ENCODE measurements around the gene YBX2. TPM values are rescaled to one million over a fixed set of nuclear protein-coding genes. Genes with fewer than 3 reads are reported as not detected.

The YBX2 gene
- total RNA-seq, 2 donors from 2014 or later, result not detected

GRCh38 chr17:7306911-7307685 is 12.7 kb upstream of the YBX2 start, which contains the start of gene EIF5A:
Gene EIF5A (plus strand): TSS chr17:7307628. CDS start chr17:7309636, 2,008 bp downstream.
- DNase-seq, result peak; percentile 98 to 100 (median 100)
- Mint-ChIP-seq H3K27ac (peak within 1 kb of the TSS; percentile 97), H3K27me3 (no peaks in the 10 kb centered on the region), H3K4me1 (peaks cover 33% of the 10 kb centered on the region), H3K4me3 (peak within 1 kb of the TSS; percentile 96), H3K36me3 (ENCODE audit: low read depth) (peaks cover 19% of the 10 kb centered on the region)
- peak; percentile 77 for ATAC-seq
- no peaks in the 10 kb centered on the region for H3K9me3 ChIP-seq (ENCODE audit: control insufficient read depth, low read length, poor library complexity, severe bottlenecking)

GRCh38 chr17:7304179-7304578 is 9.7 kb upstream of the YBX2 start:
- Mint-ChIP-seq H3K27me3 (peaks cover 5% of the 10 kb centered on the region), H3K4me1 (peaks cover 9% of the 10 kb centered on the region), H3K4me3 (no peak overlapping the region), H3K27ac (no peak overlapping the region), H3K36me3 (ENCODE audit: low read depth) (peaks cover 5% of the 10 kb centered on the region)
- no peak for ATAC-seq
- DNase-seq, result no peak
- H3K9me3 ChIP-seq (ENCODE audit: control insufficient read depth, low read length, poor library complexity, severe bottlenecking), result no peaks in the 10 kb centered on the region

GRCh38 chr17:7296189-7296861 is 1.9 kb upstream of the YBX2 start:
- peaks cover 5% of the 10 kb centered on the region for H3K36me3 Mint-ChIP-seq (ENCODE audit: low read depth)
- H3K27ac Mint-ChIP-seq, result no peak overlapping the region
- peaks cover 14% of the 10 kb centered on the region for H3K4me1 Mint-ChIP-seq
- ATAC-seq, result peak; percentile 33
- peaks cover 18% of the 10 kb centered on the region for H3K27me3 Mint-ChIP-seq
- peak; percentile 56 to 66 (median 57) for DNase-seq
- H3K9me3 ChIP-seq (ENCODE audit: control insufficient read depth, low read length, poor library complexity, severe bottlenecking), result no peaks in the 10 kb centered on the region
- H3K4me3 Mint-ChIP-seq, result peak overlapping the region; percentile 43

DNA sequence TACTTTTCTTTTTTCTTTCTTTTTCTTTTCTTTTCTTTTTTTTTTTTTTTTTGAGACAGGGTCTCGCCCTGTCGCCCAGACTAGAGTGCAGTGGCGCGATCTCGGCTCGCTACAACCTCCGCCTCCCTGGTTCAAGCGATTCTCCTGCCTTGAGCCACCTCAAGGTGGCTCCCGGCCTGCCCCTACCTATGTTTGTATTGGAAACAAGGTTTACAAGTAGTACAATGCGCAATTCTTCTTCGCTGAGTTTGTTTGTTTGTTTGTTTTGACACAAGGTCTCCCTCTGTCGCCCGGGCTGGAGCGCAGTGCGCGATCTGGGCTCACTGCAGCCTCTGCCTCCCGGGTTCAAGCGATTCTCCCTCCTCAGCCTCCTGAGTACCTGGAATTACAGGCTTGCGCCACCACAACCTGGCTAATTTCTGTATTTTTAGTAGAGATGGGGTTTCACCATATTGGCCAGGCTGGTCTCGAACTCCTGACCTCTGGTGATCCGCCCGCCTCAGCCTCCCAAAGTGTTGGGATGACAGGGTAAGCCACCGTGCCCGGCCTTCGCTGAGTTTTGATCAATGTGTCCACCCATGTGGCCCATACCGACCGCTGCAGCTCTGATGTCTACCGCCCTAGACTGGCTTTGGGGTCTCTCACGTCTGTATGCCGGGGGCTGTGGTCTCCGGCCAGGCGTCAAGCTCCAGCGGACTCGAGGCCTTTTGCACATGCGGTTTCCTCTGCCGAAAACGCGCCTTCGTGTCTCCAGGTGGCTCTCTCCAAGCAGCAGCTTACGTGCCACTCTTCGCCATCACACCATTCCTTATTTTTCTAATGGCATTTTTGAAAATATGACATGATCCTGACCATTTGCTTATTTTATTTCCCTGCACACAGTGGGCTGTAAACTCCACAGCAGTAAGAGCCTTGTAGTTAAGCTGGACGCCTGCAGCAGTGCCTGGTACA is 1.1 kb upstream of the YBX2 start:
- no peaks in the 10 kb centered on the region for H3K9me3 ChIP-seq (ENCODE audit: control insufficient read depth, low read length, poor library complexity, severe bottlenecking)
- peaks cover 18% of the 10 kb centered on the region for H3K27me3 Mint-ChIP-seq
- H3K27ac Mint-ChIP-seq, result peak overlapping the region; percentile 85
- H3K4me1 Mint-ChIP-seq, result peaks cover 14% of the 10 kb centered on the region
- H3K4me3 Mint-ChIP-seq, result peak overlapping the region; percentile 88
- no peak for DNase-seq
- ATAC-seq, result no peak
- peaks cover 5% of the 10 kb centered on the region for H3K36me3 Mint-ChIP-seq (ENCODE audit: low read depth)

DNA sequence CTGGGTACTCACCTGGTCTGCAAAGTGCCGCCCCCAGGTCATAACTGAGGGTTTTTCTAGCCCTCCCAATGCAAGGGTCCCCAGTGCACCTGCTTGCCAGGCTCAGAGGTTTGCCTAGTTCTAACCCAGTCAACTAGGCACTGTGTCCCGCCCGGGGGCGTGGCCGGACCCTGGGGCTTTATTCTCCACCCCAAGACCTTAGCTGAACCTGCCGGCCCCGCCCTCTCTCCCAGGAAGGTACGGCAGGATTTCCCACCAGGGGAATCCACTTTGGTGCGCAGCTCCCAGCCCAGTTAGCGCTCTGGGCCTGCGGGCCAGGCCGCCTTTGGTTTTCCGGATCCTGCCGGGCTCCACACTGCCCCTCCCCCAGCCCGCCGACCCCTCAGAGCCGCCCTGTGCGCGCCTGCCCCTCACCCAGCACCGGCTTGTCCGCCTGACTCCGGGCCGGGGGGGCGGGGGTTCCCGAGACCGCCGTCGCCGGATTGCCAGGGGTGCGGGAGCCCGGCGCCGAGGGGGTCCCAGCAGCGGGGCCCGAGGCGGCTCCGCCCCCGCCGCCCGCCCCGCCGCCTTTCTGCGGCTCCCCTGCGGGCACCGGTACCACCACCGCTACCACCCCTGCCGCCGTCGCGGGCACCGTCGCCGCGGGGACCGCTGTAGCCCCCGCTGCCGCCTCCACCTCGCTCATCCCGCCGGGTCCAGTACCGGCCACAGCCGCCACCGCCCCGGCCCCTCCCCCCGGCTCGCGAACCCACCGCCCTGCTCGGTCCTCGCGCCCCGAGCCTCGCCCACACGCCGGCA is 424 bp downstream of the YBX2 start:
- Mint-ChIP-seq H3K36me3 (ENCODE audit: low read depth) (peaks cover 3% of the 10 kb centered on the region), H3K4me3 (peak overlapping the region; percentile 88), H3K27me3 (peaks cover 12% of the 10 kb centered on the region), H3K27ac (no peak overlapping the region), H3K4me1 (peaks cover 14% of the 10 kb centered on the region)
- no peaks in the 10 kb centered on the region for H3K9me3 ChIP-seq (ENCODE audit: control insufficient read depth, low read length, poor library complexity, severe bottlenecking)
- ATAC-seq (no peak), DNase-seq (peak in 1 of 3 donors; percentile 40)

DNA sequence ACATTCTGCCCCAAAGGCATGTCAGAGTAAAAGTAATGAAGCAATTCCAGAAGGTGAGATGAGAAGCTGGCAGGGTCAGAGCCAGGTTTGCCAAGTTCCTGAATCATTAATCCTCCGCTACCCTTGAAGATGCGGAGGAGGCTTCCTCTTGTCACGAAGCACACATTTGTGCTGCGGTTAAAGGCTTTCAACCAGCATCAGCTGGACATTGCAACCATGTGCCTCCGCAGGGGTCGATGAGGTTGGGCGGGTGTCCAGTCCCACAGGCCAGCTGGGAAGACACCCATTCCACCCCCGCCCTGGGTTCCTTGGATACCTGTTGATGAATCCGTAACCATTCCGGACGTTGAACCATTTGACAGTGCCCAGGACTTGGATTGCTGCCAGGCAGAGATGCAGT is 1.3 kb downstream of the YBX2 start:
- ATAC-seq (no peak), DNase-seq (no peak)
- peaks cover 14% of the 10 kb centered on the region for H3K4me1 Mint-ChIP-seq
- peaks cover 3% of the 10 kb centered on the region for H3K36me3 Mint-ChIP-seq (ENCODE audit: low read depth)
- no peak overlapping the region for H3K27ac Mint-ChIP-seq
- peaks cover 16% of the 10 kb centered on the region for H3K27me3 Mint-ChIP-seq
- H3K9me3 ChIP-seq (ENCODE audit: control insufficient read depth, low read length, poor library complexity, severe bottlenecking), result no peaks in the 10 kb centered on the region
- H3K4me3 Mint-ChIP-seq, result peak overlapping the region; percentile 52

DNA sequence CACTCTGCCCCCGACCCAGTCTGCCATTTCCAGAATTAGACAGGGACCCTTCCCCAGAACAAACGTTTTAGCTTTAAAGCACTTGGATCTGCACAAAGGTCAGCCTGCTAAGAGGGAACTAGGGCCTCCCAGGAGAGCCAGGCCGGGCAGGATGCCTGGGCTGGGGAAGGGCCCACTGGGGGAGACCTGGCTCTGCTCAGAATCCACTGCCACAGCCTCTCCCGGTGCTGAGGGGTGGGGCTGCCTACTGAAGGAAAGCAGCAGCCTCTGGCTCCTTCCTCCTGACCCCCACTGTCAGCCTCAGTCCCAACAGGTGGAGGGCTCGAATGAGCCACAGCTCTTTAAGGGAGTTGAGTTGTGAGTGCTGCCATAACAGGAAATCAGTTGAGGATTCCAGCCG is 1.7 kb downstream of the YBX2 start:
- Mint-ChIP-seq H3K4me3 (peak overlapping the region; percentile 52), H3K4me1 (peaks cover 14% of the 10 kb centered on the region), H3K27me3 (peaks cover 21% of the 10 kb centered on the region), H3K27ac (no peak overlapping the region), H3K36me3 (ENCODE audit: low read depth) (peaks cover 3% of the 10 kb centered on the region)
- no peak for ATAC-seq
- DNase-seq, result no peak
- H3K9me3 ChIP-seq (ENCODE audit: control insufficient read depth, low read length, poor library complexity, severe bottlenecking), result no peaks in the 10 kb centered on the region

DNA sequence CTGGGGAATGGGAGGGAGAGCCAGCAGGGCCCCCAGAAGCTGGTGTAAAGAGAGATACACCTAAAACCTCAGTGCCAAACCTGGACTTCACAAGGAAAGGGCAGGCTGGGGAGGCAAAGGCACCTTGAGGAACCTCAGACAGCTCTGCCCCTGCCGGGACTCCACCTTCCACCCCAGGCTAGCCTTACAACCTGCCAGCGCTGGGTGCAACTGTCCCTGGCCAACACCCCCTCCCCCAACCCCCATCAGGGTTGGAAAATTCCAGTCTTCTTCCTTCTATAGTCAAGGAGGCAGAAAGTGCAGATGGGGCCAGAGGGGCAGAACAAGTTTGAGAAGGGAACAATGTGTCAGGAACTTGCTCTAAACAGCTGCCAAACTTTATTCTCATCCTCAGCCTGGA is 2.2 kb downstream of the YBX2 start:
- Mint-ChIP-seq H3K4me3 (no peak overlapping the region), H3K36me3 (ENCODE audit: low read depth) (peaks cover 3% of the 10 kb centered on the region), H3K4me1 (peaks cover 14% of the 10 kb centered on the region), H3K27me3 (peaks cover 22% of the 10 kb centered on the region), H3K27ac (no peak overlapping the region)
- no peak for DNase-seq
- H3K9me3 ChIP-seq (ENCODE audit: control insufficient read depth, low read length, poor library complexity, severe bottlenecking), result no peaks in the 10 kb centered on the region
- no peak for ATAC-seq

DNA sequence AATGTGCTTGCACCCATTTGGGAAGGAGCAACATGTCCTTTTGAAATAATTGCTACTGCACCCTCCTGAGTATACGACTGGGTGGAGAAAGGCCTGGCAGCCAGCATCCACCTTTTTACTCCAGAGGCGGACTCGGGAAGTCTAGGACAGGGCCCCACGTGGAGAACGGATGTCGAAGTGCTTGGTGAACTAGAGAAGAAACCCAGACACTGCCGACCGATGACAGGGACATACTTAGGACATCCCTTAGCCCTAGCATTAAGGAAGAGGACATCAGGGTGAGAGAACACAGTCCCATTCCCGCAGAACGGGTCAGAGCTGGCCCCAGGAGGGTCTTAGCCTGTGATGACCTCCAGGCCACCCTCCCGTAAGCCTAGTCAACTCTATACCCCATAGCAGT is 3.8 kb downstream of the YBX2 start:
- H3K4me3 Mint-ChIP-seq, result no peak overlapping the region
- no peaks in the 10 kb centered on the region for H3K9me3 ChIP-seq (ENCODE audit: control insufficient read depth, low read length, poor library complexity, severe bottlenecking)
- H3K27ac Mint-ChIP-seq, result no peak overlapping the region
- H3K4me1 Mint-ChIP-seq, result peaks cover 9% of the 10 kb centered on the region
- DNase-seq (no peak), ATAC-seq (no peak)
- H3K27me3 Mint-ChIP-seq, result peaks cover 23% of the 10 kb centered on the region
- peaks cover 3% of the 10 kb centered on the region for H3K36me3 Mint-ChIP-seq (ENCODE audit: low read depth)

DNA sequence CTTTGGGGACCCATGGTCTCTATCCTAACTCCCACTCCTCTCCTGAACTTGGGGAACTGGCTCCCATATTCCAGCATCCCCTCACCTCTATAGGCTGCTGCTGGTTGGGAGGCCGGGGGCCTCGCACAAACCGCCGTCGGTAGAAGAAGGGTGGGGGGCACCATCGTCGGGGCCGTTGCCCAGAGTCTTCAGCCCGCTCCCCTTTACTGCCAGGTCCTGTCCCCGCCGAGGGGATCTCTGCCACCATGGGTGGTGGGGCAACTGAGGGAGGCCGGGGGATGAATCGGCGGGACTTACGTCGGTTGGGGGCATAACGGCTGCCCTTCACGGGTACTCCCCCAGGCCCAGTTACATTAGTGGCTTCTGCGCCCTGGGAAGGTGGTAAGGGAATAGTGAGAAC is 4.3 kb downstream of the YBX2 start:
- Mint-ChIP-seq H3K36me3 (ENCODE audit: low read depth) (peaks cover 3% of the 10 kb centered on the region), H3K4me1 (peaks cover 7% of the 10 kb centered on the region), H3K4me3 (no peak overlapping the region), H3K27ac (no peak overlapping the region), H3K27me3 (peaks cover 24% of the 10 kb centered on the region)
- H3K9me3 ChIP-seq (ENCODE audit: control insufficient read depth, low read length, poor library complexity, severe bottlenecking), result no peaks in the 10 kb centered on the region
- ATAC-seq (no peak), DNase-seq (no peak)

DNA sequence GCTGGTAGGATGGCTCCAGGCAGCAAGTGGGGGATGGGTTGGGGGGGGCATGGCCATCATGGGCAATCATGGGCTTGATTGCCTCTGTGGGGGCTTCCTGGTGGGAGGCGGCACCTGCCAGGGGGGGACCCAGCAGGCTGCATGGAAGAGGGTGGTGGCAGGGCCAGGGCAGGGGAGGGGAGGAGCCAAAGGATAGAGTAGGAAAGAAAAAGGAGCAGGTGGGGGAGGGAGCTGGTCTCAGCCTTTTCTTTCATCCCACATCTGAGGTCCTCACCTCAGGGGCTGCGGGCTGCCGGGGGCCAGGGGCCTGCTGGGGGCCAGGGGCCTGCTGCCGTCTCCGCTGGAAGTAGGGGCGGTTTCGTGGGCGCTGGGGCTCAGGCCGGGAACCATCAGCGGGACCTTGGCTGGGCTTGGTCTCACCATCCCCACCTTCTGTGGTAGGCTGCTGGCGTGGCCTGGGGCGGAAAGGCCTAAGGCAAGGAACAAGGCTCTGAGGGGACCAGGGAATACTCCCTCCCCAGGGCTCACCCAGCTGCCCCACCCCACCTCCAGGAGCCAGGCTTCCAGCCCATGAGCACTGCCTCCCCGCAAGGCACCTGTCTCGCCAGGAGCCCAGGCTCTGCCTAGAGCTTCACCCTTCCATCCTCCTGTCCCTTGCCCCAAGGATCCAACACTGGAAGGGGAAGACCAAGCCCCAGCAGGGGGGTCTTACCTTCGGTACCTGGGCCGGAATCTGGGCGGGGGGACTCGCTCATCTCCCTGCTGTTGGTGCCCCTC is 5.0 kb downstream of the YBX2 start:
- H3K9me3 ChIP-seq (ENCODE audit: control insufficient read depth, low read length, poor library complexity, severe bottlenecking), result no peaks in the 10 kb centered on the region
- H3K36me3 Mint-ChIP-seq (ENCODE audit: low read depth), result peaks cover 3% of the 10 kb centered on the region
- H3K4me3 Mint-ChIP-seq, result no peak overlapping the region

GRCh38 chr17:7285679-7286078 is 8.8 kb downstream of the YBX2 start:
- Mint-ChIP-seq H3K27me3 (peaks cover 45% of the 10 kb centered on the region), H3K27ac (no peak overlapping the region), H3K4me3 (no peak overlapping the region), H3K4me1 (peaks cover 13% of the 10 kb centered on the region), H3K36me3 (ENCODE audit: low read depth) (no peaks in the 10 kb centered on the region)
- DNase-seq (no peak), ATAC-seq (no peak)
- H3K9me3 ChIP-seq (ENCODE audit: control insufficient read depth, low read length, poor library complexity, severe bottlenecking), result no peaks in the 10 kb centered on the region

More for the DNA sequence above, 5.0 kb downstream of the YBX2 start:
- no peak for ATAC-seq
- Mint-ChIP-seq H3K4me1 (peaks cover 4% of the 10 kb centered on the region), H3K27me3 (peaks cover 25% of the 10 kb centered on the region), H3K27ac (no peak overlapping the region)
- no peak for DNase-seq
